HG03439 (cell line): ENCODE results near the gene ANKRD42.

ENCODE experiments used
- ATAC-seq: cut with Tn5 transposase; IDR thresholded peaks from one replicate; pipeline ENCODE4 v1.9.1; 2021; ENCODE audit warnings: mild to moderate bottlenecking, moderate library complexity; ENCODE audit not compliant: unreplicated experiment

Gene ANKRD42

DNA sequence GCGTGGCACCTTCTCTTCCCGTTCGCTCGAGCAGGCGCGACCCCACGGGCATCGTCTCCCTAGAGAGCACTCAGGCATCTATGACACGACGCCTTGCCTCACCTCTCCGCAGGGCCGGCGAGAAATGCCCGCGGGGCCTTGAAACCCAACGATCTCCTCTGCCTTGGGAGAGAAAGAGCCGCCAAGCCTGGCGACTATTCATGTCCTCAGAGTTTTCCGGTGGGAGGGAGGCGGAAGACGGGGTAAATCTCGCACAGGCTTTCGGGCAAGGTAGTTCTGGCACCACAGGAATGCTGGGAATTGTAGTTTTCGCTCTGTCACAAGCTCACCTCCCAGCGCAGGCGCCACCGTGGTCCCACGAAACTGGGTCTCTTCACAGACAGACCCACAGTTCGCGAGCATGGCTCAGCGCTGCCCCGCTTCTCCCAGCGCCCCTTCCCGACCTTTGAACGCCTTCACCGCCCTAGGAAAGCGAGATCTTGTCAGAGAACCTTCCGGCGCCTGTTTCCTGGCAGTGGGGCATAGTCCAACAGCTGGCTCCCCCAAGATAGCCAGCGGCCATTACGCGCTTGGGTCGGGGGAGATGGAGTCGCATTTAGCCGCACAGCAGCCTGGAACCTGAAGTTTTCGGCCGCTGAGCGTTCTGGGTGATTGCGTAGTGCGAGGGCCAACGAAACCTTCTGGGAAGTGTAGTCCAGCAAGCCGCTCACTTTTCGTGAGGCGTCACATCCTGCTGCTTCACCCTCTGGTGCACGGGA, 92.4 kb downstream of the ANKRD42 start, which contains the start of gene CCDC90B:
TSS of gene CCDC90B (minus strand) at position 597 of the 758 bp plus-strand sequence. CDS start at position 202, 395 bp downstream.
- ATAC-seq, result peak; percentile 93

DNA sequence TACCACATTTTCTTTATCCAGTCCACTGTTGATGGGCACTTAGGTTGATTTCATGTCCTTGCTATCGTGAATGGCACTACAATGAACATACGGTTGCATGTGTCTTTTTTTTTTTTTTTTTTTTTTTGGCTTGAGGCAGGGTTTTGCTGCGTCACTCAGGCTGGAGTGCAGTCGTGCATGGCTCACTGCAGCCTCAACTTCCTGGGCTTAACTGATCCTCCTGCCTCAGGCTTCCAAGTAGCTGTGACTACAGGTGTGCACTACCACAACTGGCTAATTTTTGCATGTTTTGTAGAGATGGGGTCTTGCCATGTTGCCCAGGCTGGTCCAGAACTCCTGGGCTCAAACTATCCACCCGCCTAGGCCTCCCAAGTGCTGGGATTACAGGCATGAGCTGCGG, 94.1 kb downstream of the ANKRD42 start:
- no peak for ATAC-seq

DNA sequence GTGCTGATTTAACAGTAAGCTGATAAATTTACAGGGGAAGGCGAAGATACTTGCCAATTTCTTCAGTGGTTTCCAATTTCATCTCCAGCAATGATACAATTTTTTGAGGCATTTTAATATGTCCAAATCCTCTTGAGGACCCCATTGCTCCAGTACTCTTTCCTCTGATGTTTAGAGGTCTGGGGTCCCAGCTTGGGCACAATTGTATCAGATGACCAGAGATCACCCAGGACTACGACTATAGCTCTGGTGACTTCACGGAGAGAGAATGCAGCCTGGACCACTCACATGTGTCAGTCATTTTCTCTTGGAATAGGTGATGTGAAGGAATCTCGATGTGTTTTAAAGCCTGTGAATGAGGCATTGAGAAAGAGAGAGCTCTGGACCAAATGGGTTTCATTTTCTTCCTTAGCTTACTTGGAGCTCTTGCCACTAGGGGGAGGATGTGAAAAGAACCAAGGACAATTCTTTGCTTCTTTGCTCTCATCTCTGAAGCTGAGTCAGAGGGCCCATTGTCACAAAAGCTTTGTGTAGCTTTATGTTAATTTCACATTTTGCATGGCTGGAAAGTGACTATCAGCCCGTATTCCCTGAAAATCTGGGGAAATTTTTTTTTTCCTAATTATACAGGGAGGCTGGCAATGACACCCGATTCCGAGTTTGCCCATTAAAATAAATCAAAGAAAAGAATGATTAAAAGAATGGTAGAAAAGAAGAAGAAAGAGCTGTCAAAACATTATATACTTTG, 99.4 kb downstream of the ANKRD42 start:
- ATAC-seq, result peak; percentile 63

DNA sequence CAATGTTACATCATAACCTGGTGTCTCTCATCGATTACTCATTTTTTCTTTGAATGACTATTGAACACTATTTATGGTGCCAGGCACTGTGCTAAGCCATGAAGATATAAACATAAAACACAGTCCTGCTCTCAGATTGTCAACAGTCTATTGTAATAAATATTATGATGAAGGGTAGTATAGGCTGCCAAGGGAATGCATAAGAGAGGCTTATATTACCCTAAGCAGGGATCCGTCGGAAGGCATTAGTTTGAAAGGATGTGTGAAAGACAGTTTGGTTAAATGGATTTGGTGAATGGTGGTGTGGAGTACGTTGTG, 99.9 kb downstream of the ANKRD42 start:
- no peak for ATAC-seq

DNA sequence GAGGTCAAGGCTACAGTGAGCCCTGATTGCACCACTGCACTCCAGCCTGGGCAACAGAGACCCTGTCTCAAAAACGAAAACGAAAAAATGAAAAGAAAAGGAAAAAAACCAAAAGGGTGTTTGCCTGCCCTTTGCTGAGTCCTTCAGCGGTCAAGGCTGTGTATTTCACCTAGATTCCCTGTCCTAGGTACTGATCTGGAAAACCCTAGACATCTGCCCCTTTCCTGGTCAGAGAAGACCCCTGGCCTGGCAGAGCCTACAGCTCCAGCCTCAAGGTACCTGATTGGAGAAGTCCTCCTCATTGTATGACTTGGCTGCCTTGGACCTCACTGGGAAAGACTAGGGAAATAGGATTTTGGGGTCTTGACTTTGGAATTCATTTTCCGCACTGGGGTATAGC, 100.7 kb downstream of the ANKRD42 start:
- no peak for ATAC-seq
